HG03354 (cell line): Measurements from ENCODE around the gene STK24.

Source experiments
- ATAC-seq: cut with Tn5 transposase; IDR thresholded peaks from one replicate; pipeline ENCODE4 v1.9.1; 2021; ENCODE audit warnings: mild to moderate bottlenecking; ENCODE audit not compliant: unreplicated experiment, poor library complexity, severe bottlenecking

The STK24 gene

DNA sequence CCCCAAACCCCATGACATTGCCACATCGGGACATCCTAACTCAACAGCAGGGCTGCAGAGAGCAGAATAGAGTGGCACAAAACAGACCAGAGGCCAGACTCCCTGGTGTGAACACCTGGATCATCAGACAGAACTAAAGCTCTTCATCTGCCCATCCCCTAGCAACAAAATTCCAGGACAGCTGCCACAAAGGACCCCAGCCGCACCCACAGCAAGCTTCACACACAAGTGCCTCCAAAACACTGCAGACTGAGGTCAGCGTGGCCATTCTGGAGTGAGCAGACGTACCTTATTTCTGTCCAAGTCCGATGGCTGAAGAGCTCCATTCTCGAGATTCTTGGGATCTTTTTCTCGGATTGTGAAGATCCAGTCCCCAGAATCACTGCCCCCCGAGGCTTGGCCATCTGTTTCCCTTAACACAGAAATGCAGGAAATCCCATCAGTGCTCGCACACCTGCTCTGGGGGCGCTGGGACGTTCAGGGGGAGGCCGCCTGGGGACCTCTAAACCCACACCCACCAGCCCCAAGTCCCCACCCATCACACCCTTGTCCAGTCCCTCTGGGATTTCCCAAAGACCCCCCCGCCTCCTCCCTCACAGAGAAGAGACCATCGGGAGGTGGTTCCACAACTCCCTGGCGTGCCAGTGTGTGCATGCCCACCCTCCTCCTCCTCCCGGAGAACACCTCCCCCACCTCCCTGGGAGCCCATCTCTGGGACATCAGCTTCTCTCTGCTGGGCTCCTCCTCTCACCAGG lies 115.2 kb downstream of the STK24 start:
- ATAC-seq, result no peak

DNA sequence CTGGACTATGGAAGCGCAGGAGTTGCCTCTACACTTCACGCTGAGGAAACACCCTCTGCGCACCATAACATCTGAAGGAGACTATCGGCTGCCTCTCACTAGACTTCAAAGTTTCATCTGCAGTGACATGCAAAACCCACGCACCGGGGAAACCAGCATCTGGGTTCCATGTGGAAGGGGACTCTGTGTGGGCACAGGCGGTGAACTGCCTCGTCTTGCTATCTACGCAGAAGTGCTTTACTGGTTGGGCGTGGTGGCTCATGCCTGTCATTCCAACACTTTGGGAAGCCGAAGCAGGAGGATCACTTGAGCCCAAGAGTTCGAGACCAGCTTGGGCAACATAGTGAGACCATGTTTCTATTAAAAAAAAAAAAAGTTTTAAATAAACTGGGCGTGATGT lies 116.4 kb downstream of the STK24 start:
- no peak for ATAC-seq

DNA sequence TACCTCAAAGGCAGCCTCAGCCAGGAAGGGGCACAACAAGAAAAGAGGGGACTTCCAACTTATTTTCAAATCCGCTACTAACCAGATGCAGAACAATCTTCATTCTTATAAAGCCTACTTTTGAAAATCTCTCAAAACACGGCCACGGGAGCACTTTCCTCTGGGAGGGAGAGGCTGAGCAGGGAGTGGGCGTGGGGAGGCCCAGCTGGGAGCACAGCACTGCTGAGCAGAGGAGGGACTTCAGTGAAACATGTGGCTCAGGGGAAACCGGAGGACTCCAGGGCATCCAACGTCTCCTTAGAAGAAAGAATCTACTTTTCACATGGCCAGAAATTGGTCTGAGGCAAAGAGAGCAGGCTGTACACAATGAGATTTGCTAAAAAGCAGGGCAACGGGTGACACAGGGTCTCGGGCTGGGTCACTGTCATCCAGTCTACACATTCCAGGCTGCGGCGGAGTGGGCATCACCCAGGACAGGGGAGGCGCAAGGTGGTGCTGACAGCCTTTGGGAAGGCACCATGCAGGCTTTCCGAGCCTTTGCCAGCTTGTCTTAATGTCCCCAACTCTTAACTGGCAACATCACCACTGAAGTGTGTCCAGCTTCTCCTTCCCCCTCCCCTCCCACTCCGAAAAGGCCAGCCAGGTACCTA lies 117.1 kb downstream of the STK24 start:
- ATAC-seq, result no peak

DNA sequence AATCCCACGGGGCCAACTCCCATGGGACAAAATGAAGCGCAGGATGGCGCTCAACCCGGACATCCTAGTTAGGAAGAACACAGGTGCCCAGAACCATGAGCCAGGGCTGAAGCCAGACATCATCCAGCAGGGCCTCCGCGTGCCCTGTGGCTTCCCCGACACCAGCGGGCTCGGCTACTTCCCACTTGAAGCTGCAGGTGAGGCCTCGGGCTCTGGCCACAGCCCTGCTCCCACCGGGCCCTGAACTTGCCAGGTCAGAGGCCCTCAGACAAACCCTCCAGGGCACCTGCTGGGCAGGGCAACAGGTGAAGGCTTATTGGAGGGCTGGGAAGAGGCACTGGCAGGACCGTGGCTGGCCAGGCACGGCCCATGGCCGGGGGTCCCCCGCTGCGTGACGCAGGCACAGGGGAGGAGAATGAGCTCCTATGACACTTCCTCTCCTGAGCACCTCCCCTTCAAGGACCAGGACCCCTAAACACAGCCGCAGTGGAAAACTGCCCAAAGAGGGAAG lies 117.7 kb downstream of the STK24 start:
- ATAC-seq, result no peak

DNA sequence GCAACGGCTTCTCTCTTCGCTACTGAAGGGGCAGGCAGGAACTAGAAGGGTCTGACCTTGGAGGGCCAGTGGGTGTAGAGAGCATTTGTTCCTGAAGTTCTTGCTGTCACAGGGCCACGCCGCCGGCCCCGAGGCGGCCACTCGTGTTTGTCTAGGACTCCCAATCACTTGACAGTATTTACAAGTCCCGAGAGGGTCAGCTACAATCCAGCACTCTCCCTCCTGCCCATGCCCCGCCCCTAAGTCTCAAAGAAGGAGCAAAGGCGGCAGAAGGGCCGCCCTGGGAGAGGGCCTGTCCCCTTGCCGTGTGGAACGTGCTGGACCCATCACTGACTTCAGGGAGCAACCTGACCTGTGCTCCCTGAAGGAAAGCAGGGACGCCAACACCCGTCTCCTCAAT lies 118.5 kb downstream of the STK24 start:
- no peak for ATAC-seq

DNA sequence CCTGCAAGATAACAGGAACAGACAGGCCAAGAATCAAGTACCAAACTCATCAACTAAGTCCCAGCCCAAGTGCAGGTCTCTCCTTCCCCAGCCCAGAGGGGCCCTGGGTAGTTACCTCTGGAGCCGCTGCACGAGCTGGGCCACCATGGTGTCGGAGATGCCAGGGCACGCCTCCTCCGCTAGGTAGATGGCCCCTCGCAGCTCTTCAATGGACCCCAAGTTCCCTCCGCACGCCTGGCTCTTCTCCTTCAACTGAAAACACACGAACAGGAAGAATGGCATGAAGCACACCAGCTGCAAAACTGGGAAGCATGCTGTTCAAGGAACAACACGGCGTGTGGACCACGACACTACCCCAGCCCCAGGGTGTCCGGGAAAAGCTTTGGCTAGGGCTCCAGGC lies 119.9 kb downstream of the STK24 start:
- ATAC-seq, result no peak

DNA sequence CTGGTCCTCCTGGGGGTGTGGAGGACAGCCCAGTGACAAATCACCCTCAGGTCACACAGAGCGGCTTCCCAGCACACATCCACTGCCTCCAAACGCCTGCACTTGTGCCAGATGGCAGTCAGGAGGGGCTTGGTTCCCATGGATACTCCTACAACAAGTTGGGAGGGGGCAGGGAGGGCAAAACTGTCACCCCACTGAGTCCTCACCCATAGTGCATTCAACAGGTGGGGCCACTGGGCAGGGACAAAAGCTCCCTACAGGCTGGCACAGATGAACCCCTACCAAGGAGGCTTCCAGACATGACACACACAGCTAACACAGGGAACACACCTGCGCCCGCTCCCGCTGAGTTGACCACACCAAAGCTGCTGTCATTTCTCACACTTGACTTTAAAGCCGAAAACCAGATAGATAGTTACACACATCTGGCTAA lies 120.5 kb downstream of the STK24 start:
- no peak for ATAC-seq

DNA sequence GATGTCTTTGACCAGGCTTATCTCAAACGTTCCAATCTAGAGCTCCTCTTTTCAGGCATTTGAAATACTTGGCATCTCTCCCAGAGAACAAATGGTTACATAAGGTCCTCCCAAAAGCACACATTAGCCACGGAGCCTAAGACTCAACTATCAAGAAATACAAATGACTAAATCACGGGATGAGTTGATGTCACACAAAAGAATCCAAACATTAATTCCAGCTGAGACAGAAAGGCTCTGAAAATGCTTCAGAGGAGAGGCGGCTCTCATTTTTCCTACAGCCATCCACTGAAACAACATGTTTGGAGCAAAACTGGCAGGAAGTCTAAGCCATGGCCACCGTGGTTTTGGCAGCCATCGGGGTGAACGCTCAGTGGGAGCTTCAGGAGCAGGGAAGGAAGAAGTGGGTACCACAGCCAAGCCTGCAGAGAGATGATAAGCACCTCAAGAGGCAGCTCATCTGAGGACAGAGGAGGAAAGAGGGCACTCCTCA lies 122.5 kb downstream of the STK24 start:
- no peak for ATAC-seq

DNA sequence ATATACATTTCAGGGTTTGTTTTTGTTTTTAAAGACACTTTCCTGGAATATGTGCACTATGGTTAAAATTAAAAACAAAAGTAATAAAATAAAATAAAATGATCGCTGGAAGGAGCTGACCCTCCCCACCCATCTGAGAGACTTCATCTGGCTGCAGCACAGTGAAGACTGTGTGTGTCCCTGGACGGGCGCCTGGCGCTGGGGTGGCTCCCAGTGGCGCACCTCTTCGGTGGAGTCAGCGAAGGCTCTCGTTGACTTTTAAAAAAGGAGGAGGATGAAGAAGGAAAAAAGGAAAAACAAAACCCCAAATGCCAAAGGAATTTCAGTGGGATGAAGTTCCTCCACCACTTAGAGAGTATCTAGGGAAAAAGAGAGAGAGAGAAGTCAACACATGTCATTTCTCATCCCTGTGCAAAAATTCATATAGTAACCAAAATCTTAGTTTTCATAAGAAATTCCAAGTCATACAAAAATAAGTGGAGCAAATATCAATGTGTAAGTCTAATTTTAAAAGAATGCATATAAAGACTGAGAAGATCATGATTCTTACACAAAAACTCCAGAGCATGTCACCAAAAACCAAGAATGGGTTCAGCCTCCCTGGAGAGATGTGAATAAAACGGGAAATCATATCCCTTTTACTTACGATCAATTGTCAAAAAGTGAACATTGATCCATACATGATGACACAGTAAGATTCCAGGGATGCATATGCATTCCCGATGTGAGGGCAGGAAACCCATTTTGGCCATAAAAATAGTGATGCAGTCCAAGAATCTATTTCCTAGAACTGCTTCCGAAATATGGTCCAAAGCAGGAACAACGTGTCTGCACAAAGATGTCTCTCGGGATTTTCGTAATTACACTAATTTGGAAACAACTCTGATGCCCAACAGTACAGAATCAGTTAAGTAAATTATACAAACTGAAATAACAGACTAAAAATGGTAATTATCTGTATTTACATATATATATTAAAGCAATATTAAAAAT lies 123.8 kb downstream of the STK24 start:
- ATAC-seq, result no peak

DNA sequence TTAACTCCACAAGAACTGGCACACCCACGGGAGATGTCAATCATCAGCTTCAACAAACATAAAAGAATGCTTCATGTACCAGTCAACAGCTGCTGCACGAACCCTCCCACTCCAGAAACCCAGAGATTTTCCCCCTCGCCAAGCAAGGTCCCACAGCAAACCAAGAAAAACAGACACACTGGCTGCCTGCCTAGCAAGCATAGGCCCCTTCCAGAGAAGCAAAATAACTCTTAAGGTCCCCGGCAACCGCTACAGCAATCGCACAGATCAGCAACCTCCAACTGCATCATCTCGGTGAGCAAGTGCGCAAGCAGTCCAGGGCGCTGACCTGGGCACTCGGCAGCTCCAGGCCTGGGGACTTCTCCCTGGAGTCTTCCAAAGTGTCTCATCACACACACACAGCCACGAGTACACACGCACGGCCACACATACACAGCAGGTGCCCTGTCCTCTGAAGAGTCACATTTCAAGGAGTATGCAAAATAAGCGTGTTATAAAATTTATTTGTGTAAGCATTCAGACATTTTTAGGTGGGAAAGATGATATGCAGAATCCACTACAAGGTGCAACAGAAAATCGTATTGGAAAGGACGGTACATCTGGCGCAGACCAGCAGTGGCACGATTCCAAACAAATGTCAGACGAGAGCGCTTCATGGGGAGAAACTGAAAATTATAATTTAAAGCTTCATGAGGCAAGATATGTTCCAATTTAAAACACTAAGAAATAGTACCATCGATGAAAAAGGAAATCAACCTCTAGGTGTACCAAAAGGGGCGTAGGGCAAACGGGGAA lies 125.0 kb downstream of the STK24 start:
- ATAC-seq, result no peak

DNA sequence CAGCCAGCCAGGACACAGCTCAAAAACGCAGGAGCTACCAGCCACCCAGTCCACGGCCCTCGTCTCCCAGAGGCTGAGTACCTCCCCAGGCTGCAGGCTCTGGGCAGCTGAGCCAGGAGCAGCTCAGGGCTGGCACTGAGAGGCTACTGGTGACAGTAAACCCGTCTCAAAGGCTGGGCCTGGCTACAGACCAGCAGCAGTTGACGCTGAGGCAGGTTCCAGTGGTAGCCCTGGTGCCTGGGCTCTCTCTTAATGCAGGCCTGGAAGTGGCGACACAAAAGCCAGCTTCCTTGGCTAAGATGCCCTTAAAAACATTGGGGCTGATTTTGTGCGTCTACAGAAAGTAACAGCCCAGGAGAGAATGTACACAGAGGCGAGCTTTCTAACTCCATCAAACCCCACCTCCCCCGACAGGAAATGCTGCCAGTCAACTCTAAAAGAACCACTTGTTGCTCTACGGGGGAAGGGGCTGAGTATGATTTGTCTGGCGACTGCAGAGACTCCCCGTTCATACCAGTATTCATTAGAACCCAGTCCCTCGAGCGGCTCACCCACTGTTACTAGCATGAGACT lies 126.3 kb downstream of the STK24 start:
- no peak for ATAC-seq

DNA sequence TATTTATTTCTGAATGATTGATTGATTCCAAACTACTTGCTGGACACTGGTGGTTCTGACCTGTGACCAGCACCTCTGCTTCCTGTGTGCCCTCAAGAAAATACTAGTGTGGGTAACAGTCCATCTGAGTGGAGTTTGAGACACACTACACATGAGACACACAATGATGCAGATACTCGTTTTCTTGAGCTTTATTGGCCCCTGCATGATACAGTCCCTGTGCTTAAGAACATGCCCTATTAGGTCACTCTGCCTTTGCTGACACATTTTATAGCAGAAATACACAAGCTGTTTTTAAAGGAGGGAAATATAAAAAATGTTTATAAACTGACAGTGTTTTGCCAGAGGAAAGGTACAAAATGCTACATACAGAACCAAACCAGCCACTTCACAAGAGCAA lies 126.9 kb downstream of the STK24 start:
- no peak for ATAC-seq

DNA sequence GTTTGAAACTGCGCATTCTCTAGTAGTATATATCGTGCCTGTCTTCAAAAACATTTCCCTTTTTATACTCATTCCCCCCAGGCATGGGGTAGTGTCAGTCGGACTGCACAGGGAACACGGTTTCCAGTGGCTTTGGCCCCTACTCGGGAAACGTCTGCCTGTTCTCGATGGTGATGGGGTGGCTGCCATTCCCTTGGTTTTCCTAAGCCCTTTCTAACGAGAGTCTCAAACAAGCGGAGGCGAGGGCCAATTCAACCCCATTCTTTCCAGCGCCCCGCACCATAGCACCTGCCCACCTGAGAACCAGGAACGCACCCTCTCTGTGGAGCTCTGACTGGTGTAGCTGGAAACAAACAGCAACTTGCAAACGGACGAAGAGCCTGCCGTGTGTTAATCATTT lies 127.6 kb downstream of the STK24 start:
- ATAC-seq, result no peak

DNA sequence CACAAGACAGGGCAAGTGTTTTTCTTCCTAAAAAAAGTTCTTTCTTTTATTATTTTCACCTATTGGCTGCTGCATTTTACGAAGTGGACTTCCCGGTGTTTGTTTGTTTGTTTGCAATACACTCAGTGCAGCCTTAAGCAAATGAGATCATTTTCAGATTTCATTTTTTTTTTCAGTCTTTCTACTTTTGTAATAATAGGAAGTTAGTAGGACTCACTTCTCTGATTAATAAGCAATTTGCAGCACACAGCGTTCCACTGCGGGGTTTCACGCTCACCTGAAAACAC lies 128.3 kb downstream of the STK24 start:
- no peak for ATAC-seq

DNA sequence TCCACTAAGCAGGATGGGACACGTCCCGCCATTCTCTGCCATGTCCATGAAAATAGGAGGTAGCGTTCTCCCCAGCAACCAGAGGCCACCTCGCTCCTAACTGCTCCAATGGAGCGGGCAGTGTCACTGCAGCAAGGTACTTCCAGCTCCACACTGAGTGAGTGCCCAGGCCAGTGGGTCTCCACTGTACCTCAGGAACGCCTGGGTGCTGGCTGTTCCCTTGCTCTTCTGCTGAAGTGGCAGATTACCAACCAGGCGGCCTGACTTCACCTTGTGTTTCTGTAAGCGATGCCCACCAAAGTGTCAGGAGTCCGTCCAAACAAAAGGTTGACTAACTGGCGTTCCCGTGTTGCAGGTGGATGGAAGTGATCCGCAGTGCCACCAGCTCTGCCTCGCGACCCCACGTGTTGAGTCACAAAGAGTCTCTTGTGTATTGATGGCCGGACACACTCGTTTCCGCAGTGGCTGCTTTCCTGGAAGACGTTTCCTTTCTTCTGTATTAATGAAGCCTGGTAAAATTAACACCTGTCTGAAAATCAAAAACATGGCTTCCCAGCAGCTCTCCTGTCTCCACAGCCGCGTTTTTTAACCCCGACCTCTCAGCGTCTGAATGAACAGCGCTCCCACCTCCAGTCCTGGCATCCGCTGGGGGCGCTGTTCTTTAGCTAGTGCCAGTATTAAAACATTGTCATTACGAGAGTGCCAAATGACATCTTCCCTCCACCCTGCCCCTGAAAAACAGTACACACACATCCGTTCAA lies 128.8 kb downstream of the STK24 start:
- ATAC-seq, result no peak

DNA sequence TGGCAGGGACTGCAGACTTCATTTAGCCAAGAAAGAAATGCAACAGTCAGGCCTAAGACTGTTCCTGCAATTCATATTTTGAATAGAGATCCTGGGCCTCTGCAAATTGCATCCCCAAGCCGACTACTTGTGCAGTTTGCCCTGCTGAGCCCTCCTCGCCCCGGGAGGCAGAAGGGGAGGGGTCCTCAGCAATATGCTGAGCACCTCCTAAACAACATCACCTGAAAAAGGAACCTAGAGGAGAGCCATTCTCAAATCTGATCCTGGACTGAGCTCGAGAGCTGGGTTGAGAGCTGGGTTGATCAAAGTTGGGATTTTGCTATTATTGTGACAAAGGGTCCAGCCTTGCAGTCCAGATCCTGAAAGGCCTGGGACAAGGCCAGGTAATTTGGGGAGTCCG lies 129.8 kb downstream of the STK24 start:
- no peak for ATAC-seq

DNA sequence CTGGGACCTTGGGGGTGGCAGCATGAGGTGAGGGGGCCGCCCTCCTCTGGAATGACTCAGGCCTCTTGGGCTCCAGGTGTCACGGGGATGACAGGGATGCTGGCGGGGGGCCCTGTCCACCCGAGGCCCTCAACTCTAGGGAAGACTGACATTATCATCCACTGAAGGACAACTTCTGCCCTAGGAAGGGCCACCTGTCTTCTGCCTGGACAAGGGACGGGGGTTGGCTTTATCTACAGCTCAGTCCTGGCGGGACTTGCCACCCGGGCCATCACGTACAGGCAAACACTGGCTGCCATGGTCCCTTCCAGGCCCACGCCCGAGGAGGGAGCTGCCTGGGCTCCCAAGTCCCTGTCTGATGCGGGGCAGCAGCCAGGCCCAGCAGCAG lies 130.7 kb downstream of the STK24 start:
- no peak for ATAC-seq
